Measurements from ENCODE around the gene CDC42. TPM values are rescaled to one million over a fixed set of nuclear protein-coding genes. Genes with fewer than 3 reads are reported as not detected.

CDC42 gene
- total RNA-seq, 4 donors from 2014 or later = 228 to 244 (median 240) TPM

- peak; percentile 21 to 26 for DNase-seq
- H3K4me3 ChIP-seq (replicated peaks in 1 of 3) = no peak overlapping the region
- intact Hi-C loops (cut with DNase I) = no loop called here
- no peaks in the 10 kb centered on the region for H3K9me3 ChIP-seq
- H3K27ac ChIP-seq = no peak overlapping the region
- WGBS, 2 donors = 61% methylated on average over 3 of the region's 3 CpGs
- H3K36me3 ChIP-seq = no peaks in the 10 kb centered on the region
- TF ChIP-seq, protein P1, sequence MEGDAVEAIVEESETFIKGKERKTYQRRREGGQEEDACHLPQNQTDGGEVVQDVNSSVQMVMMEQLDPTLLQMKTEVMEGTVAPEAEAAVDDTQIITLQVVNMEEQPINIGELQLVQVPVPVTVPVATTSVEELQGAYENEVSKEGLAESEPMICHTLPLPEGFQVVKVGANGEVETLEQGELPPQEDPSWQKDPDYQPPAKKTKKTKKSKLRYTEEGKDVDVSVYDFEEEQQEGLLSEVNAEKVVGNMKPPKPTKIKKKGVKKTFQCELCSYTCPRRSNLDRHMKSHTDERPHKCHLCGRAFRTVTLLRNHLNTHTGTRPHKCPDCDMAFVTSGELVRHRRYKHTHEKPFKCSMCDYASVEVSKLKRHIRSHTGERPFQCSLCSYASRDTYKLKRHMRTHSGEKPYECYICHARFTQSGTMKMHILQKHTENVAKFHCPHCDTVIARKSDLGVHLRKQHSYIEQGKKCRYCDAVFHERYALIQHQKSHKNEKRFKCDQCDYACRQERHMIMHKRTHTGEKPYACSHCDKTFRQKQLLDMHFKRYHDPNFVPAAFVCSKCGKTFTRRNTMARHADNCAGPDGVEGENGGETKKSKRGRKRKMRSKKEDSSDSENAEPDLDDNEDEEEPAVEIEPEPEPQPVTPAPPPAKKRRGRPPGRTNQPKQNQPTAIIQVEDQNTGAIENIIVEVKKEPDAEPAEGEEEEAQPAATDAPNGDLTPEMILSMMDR (IDR thresholded peaks at IDR 0.05) = no peak
- TF ChIP-seq POLR2A (IDR thresholded peaks at IDR 0.05) = no peak
- no peaks in the 10 kb centered on the region for H3K27me3 ChIP-seq
- H3K4me1 ChIP-seq = peaks cover 0 to 17% of the 10 kb centered on the region in 2 donors
Measured at GRCh38 chr1:22043198-22043769, 9.2 kb upstream of the CDC42 start.

DNA sequence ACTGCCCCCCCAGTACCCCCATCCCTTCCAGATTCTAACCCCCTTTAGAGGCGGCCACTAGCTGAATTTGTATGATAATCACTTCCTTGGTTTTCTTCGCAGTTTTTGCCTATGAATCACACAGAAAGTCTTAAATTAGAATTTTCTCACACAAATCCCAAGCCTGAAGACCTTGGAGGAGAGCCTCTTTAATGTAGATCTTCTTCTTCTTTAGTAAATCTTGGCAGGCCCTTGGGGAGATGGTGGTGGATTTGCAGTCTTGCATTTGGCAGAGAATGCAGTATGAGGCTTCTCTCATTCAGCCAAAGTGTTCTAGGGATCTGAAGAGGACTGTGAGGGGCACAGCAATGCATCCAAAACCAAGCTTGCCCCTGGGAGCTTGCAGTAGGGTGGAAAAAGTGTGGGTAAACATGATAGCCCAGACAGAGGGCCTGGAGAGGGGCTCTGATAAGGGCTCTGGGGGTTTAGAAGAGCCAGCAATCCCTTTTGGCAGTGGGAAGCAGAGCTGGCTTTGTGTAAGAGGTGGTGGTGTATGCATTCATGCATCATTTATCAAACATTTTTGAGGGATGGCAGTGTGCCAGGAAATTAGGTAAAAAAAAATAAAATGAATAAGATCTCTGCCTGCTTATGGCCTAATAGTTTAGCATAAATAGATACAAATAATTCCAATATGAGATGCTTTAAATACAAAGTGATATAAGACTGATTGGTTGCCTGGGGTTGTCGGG, 7.7 kb upstream of the CDC42 start:
- Histone ChIP-seq H3K4me1 (peaks cover 0 to 12% of the 10 kb centered on the region in 2 donors), H3K27me3 (no peaks in the 10 kb centered on the region), H3K36me3 (no peaks in the 10 kb centered on the region), H3K4me3 (replicated peaks in 1 of 3) (no peak overlapping the region), H3K27ac (no peak overlapping the region), H3K9me3 (no peaks in the 10 kb centered on the region)
- intact Hi-C loops (cut with DNase I) = no loop called here
- 74 to 75% methylated on average over 3 of the region's 3 CpGs for WGBS, 2 donors
- TF ChIP-seq POLR2A (IDR thresholded peaks at IDR 0.05) = no peak
- TF ChIP-seq, protein P1 (IDR thresholded peaks at IDR 0.05) = no peak
- DNase-seq = no peak

GRCh38 chr1:22045604-22046228, 6.8 kb upstream of the CDC42 start:
- DNase-seq = no peak
- WGBS, 2 donors = 72 to 79% methylated on average over 2 of the region's 2 CpGs
- no peak overlapping the region for H3K4me3 ChIP-seq (replicated peaks in 1 of 3)
- no peaks in the 10 kb centered on the region for H3K36me3 ChIP-seq
- intact Hi-C loops (cut with DNase I) = no loop called here
- H3K4me1 ChIP-seq = peaks cover 0 to 6% of the 10 kb centered on the region in 2 donors
- no peak overlapping the region for H3K27ac ChIP-seq
- H3K27me3 ChIP-seq = no peaks in the 10 kb centered on the region
- H3K9me3 ChIP-seq = no peaks in the 10 kb centered on the region
- no peak for TF ChIP-seq POLR2A (IDR thresholded peaks at IDR 0.05)
- TF ChIP-seq, protein P1 (IDR thresholded peaks at IDR 0.05) = no peak

GRCh38 chr1:22048351-22049192, 3.9 kb upstream of the CDC42 start:
- no peaks in the 10 kb centered on the region for H3K27me3 ChIP-seq
- no peak for DNase-seq
- H3K27ac ChIP-seq = no peak overlapping the region
- no peak for TF ChIP-seq POLR2A (IDR thresholded peaks at IDR 0.05)
- TF ChIP-seq, protein P1 (IDR thresholded peaks at IDR 0.05) = no peak
- H3K9me3 ChIP-seq = no peaks in the 10 kb centered on the region
- H3K4me3 ChIP-seq (replicated peaks in 1 of 3) = no peak overlapping the region
- intact Hi-C loops (cut with DNase I) = no loop called here
- no peaks in the 10 kb centered on the region for H3K4me1 ChIP-seq
- 71 to 74% methylated on average over 8 of the region's 8 CpGs for WGBS, 2 donors
- H3K36me3 ChIP-seq = no peaks in the 10 kb centered on the region
